Activated gamma-delta T cell treated with anti-CD3 and anti-CD28 coated beads, Interleukin-2, amount 50 U/mL, for 16 hours (primary cell): ENCODE data around the gene TNK1.
"Not testable (repeated sequence)": the region's sequence is repeated elsewhere in the genome, so short reads cannot be mapped to it uniquely, and the experiment has no call there.

Experiments
- DNase-seq: peaks from one replicate; pipeline ENCODE4 v3.0.0-alpha.2; 2020; ENCODE audit warnings: low read depth

TNK1 gene

DNA sequence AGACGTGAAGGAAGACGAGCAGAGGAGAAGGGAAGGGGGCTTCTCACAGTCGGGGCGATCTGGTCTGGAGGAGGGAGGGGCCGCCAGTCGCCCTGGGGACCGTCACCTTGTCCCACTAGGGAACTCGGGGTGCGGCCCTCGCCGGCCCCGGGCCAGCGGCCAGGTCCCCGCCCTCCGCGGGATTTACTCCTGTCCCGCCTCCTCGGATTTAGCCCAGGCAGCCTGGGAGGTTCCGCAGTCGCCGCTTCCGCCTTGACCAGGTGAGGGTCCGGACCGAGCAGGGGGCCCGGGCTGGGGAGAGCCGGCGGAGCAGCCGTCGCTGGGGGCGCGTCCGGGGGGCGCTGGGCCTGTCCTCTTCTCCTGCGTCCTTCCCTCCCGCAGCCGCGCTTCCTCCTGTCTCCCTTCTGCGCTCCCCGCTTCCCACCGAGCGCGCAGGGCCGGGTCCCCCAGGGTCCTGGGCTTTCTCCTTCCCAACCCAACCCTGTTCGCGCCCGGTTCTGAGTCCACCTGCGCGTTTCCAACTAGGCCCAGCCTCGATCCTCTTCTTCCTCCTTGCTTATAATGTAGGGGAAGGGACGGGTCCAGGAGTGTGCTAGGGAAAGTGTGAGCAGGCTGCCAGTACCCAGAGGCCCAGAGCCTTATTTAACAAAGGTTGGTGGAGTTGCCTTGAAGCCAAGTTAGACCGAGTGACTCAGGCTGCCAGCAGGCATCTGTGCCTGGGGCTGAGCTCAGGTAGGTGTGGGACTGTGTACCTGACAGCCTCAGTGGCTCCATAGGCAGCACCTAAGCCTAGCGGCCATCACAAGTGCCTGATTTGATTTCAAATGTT lies at the start of gene TNK1:
TSS of gene TNK1 (plus strand) at position 235 of the 829 bp plus-strand sequence. CDS start 1,838 bp downstream, outside the sequence.
- no peak for DNase-seq

DNA sequence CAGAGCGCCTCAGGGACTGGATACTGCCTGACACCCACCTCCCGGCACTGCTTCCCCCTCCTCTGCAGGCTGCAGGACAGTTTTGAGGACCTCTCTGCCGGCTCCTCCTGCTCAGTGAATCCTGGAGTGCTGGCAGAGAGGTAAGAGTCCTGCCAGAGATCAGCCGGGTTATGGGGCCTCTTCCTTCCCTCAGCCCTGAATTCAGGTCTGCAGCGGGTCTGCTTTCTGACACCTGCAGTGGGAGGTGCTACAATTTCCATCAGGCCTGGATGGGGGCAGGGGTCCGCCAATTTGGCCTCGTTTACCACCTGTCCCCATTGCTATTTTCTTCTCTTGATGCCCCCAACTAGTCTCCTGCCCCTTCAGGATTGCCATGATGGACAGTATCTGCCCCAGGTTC lies 48.8 kb upstream of the TNK1 start:
- no peak for DNase-seq

DNA sequence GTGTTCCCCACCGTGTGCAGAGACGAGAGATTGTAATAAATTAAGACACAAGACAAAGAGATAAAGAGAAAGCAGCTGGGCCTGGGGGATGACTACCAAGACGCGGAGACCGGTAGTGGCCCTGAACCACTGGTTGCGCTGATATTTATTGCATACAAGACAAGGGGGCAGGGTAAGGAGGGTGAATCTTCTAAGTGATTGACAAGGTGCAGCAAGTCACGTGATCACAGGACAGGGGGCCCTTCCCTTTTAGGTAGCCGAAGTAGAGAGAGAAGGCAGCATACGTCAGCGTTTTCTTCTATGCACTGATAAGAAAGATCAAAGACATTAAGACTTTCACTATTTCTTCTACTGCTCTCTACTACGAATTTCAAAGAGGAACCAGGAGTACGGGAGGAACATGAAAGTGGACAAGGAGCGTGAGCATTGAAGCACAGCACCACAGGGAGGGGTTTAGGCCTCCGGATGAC lies 48.3 kb upstream of the TNK1 start:
- DNase-seq = not testable (repeated sequence)

DNA sequence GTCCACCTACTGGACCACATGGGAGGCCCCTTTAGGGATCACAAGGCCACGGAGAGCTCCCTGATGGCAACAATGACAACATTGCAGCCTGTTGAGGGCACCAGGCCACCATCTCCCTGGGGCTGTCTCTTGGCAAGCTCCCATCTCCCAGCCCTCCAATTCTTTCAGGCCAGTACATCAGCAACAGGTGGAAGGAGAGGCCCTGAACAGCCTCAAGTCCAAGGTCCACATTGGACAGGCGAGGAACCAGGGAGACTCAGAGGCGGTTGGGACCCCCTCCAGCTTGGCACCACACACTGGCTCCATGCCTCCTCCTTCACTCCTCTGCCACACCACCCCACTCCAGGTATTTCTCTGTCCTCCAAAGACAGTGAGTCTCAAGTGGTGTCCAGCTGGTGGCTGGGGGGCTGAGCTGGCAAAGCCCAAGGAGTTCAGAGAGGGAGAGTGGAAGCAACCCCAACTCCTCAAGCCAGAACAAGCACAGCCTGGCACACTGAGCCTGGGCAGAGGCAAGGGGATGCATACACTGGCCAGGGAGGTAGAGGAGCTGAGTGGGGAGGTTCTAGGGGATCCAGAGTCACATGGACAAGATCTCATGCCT lies 45.9 kb upstream of the TNK1 start:
- DNase-seq = no peak

DNA sequence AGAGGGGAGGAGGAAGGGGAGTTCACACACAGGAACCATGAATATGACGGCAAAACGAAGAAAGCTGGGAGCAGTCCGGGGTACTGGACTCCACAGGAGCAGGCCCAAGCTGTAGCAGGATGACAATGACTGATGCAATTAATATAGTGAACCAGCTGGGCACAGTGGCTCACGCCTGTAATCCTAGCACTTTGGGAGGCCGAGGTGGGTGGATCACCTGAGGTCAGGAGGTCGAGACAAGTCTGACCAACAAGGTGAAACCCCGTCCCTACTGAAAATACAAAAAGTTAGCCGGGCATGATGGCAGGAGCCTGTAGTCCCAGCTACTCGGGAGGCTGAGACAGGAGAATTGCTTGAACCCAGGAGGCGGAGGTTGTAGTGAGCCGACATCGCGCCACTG lies 45.1 kb upstream of the TNK1 start:
- not testable (repeated sequence) for DNase-seq

DNA sequence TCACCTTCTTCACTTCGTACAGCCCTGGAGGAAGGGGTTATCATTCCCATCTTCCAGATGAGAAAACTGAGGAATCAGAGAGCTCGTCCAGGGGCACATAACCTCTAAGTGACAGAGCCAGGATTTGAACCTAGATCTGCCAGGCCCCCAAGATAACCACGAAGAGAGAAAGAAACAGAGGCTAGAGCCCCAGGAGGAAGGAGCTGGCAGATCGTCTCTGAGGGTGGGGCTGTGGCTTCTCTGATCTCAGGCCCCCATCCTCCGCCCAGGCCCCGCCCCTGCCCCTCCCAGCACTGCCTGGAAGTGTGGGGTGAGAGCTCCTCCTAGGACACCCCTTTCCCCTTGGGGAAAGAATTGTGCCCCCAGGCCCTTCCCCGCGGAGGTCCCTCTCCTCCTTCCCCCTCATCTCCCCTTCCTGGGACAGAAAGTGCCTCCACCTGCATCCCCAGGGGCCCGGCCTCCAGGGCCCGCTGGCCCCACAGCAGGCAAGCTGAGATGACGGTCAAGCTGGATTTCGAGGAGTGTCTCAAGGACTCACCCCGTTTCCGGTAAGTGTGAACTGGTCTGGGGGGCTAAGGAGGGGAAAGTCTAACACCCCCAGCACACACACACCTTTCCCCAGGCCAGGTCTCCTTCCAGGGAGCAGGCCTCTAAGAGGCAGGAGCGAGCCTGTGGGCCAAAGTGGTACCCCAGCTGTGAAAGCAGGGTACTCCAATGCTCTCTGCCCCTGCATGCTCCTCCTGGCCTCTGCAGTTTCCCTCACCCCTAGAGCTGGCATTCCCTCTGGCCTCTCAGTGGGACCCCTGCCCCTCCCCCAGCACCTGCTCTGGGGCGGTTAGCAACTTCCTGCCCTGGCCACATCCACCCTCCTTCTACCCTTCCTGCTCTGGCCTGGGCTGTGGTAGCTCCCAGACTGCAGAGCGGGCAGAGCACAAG lies 44.4 kb upstream of the TNK1 start, which contains the start of gene ACAP1:
TSS of gene ACAP1 (plus strand) at position 290 of the 936 bp plus-strand sequence. CDS start at position 496, 206 bp downstream.
- DNase-seq = peak; percentile 76

DNA sequence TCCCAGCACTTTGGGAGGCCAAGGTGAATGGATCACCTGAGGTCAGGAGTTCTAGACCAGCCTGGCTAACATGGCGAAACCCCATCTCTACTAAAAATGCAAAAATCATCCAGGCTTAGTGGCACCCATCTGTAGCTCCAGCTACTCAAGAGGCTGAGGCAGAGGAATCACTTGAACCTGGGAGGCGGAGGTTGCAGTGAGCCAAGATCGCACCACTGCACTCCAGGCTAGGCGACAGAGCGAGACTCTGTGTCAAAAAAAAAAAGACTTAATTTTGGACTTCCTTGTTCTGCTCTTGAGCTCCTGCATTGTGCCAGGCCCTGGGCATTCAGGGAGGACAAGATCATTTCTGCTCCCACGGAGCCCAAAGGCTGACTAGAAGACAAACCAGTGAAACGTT lies 43.3 kb upstream of the TNK1 start:
- not testable (repeated sequence) for DNase-seq

DNA sequence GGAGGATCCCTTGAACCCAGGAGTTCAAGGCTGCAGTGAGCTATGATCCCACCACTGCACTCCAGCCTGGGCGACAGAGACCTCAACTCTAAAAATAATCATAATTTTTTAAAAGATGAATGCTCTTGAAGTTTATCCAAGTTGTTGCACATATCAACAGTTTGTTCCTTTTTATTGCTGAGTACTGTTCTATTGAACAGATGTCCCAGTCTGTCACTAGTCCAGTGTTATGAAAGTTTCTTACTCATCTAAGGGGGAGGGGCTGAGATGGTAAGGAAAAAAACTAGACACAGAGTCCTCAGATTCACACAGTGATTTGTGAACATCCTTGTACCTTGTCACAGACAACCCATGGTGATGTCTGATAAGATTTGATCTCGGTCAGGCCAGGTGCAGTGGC lies 40.7 kb upstream of the TNK1 start:
- DNase-seq = no peak

DNA sequence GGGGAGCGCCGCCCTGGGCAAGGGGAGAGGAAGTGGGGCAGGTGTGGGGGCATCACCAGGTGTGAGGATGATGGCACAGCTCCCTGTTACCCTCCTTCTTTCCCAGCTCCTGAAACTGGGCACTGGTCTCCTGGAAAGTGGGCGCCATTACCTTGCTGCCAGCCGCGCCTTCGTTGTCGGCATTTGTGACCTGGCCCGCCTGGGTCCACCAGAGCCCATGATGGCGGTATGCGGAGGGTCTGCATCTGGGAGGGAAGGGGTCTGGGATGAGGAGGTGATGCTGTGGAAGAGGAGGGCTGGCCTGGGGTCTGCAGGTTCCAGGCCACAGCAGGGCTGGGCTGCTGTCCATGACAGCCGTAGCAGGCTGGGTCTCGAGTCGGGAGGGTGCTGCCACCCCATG lies 39.0 kb upstream of the TNK1 start:
- DNase-seq = no peak

DNA sequence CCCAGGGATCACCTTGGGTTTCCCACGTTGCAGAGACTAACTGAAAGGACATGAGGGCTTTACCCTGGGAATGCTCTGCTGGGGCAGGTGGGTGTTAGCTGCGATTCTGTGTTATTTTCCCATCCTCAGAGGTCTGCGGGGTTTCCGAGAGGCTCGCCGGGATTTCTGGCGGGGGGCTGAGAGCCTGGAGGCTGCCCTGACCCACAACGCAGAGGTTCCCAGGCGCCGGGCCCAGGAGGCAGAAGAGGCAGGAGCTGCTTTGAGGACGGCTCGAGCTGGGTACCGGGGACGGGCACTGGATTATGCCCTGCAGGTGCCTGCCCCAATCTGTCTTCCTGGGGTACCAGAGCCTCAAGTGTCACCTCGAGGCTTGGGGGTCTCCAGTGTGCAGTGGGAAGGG lies 37.6 kb upstream of the TNK1 start:
- no peak for DNase-seq

DNA sequence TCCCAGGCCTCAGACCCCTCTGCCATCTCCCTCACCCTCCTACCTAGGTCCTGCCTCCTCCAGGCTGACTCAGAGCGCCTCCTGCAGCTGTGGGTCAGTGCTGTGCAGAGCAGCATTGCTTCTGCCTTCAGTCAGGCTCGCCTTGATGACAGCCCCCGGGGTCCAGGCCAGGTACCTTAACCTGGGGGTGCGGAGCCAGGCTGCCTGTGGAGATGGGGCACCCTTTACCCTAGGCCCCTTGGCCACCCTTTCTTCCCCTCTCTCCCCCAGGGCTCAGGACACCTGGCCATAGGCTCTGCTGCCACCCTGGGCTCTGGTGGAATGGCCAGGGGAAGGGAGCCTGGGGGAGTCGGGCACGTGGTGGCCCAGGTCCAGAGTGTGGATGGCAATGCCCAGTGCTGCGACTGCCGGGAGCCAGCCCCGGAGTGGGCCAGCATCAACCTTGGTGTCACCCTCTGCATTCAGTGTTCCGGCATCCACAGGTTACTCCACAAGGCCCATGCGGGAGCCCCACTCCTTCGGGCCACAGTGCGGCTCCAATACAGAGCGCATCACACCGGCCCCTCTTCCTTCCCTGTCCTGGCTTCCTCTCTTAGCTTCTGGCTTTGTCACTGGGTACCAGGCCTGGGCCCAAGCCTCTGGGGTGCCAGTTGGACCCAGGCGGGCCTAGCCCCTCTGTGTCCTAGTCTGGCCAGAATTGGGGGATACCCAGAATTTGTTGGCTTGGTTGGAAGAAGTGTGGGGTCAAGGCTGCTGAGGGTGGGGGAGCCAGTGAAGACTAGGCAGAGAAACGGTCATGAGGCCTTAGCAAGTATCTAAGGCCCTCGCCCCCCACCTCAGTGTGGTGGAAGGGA lies 33.9 kb upstream of the TNK1 start:
- no peak for DNase-seq

DNA sequence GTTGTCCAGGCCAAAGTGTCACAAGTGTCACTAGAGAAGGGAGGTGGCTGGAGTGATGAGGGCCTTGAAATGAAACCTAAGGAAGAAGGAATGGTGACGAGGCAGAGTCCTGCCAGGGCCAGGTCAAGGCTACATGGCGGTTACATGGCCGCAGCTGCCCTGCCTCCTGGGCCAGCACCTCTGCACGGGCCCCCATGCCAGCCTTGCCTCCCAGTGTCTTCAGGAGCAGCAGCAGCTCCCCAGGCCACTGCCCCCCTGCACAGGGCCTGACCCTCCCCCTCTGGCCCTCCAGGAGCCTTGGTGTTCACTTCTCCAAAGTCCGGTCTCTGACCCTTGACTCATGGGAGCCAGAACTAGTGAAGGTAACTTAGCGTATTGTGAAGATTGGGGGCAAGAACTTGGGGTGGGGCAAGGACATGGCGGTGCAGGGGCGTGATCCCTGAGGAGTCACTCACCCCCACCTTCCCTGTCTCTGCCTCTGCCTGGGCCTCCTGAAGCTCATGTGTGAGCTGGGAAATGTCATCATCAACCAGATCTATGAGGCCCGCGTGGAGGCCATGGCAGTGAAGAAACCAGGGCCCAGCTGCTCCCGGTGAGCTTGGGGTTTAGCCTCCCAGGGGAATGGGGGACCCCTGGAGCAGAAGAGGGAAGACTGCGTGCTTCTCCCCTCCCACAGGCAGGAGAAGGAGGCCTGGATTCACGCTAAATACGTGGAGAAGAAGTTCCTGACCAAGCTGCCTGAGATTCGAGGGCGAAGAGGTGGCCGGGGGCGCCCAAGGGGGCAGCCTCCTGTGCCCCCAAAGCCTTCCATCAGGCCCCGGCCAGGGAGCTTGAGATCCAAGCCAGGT lies 33.0 kb upstream of the TNK1 start:
- DNase-seq = no peak

DNA sequence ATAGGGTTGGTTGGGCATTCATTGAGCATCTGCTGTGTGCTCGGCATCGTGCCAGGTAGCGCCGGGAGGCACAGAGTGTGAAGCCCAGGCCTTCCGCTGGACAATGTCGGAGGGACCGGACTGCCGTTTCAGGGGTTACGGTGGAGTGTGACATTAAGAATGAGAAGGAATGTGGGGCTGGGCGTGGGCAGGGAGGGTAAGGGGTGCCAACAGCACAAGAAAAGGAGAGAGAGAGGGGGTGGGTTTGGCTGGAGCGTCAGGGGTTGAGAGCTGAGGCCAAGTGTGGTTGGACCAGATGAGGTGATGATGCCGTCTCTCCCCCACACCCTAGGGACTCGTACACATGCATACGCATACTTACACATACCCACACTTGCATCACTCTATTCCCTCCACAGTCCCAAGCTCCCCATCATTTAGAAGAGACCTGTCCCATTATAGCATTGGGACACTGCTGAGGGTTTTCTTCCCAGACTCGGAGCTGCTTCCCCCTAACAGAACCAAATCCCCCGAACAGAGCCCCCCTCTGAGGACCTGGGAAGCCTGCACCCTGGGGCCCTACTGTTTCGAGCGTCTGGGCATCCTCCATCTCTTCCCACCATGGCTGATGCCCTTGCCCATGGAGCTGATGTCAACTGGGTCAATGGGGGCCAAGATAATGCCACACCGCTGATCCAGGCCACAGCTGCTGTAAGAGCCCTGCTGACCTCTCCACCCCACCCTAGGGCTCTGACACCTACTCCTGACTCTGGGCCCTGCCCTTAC lies 32.2 kb upstream of the TNK1 start:
- no peak for DNase-seq

DNA sequence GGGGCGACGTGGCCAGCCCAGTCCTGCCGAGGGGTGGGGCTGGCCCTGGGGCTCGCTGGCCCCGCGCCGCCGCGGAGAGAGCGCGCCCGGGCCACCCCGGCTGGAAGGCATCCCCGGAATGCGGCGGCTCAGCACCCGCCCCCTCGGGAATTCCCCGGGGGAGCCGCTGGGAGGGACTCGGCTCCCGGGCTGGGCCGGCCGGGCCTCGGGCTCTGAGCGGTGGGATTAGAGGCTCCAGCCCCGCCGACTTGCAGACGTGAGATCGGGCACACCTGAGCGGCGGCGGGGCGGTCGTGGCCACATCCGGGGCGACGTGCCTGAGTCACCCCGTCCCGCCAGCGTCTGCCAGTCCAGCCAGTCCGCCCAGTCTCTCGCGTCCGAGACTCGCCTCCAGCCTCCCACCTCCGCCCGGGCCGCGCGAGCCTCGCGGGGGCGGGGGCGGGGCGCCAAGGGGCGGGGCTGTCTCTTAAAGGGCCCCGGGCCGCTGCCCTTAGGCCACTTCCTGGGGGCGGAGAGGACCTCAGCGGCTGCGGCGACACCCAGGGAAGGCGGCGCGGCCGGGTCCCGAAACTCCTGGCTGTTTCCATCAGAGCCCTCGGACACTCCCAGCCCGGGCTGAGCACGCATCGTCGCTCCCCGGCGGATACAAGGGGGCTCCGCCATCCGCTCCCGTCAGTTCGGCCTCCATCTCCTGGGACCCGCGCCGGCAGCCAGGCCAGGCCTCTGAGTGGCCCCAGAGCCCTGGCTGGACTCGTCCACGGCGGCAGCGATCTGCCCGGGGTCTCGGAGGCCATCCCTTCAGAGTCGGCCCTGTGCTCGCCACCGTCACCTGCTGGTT lies 29.0 kb upstream of the TNK1 start, which contains the start of gene KCTD11:
TSS of gene KCTD11 (plus strand) at position 498 of the 838 bp plus-strand sequence.
- peak; percentile 67 for DNase-seq

DNA sequence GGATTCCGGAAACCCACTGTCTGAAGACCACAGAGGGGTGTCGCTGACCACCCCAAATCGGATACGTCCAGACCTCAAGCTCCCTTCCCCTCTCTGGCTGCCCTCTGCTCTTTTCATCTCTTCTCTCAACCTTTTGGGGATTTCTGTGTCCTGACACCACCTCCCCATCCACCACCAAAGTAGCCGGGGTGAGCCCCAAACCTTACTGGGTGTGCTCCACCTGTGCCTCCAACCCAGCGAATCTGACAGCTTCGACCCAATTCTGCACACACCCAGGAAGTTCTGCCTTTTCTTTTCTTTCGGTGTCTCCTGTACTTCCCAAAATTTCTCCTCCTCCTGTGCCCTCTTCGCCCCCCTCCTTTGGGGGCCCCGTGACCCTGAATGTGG lies 28.4 kb upstream of the TNK1 start:
- no peak for DNase-seq

DNA sequence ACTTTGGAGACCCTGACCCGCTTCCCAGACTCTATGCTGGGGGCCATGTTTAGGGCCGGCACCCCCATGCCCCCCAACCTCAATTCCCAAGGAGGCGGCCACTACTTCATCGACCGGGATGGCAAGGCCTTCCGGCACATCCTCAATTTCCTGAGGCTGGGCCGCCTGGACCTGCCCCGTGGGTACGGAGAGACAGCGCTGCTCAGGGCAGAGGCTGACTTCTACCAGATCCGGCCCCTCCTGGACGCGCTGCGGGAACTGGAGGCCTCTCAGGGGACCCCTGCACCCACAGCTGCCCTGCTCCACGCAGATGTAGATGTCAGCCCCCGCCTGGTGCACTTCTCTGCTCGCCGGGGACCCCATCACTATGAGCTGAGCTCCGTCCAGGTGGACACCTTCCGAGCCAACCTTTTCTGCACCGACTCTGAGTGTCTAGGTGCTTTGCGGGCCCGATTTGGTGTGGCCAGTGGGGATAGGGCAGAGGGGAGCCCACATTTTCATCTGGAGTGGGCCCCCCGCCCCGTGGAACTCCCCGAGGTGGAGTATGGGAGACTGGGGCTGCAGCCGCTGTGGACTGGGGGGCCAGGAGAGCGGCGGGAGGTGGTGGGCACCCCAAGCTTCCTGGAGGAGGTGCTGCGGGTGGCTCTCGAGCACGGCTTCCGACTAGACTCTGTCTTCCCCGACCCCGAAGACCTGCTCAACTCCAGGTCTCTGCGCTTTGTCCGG lies 27.8 kb upstream of the TNK1 start:
- no peak for DNase-seq

DNA sequence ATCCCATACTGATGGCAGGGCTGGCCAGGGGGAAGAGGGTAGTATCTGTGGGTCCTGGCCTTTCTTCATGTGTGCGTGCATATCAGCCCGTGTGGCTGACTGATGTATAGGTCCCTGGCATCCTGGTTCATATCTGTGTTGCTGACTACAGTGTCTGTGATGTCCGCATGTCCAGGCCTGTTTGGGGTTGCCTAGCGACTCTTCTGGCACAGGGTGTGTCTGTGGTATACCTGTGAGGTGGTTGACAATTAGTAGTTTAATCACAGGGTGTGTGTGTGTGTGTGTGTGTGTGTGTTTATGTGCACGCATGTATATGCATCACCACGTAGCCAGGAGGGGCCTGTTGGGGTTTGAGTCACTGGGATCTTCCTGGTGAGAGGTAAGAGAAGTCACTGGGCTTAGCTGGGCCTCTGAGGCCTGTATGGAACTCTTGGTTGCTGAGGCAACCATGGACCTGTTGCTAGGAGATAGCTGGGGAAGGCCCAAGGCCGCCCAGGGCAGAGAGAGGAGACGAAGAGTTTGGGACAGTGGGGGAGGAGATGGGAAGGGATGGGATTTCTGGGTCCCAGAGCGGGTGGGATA lies 26.5 kb upstream of the TNK1 start:
- no peak for DNase-seq

DNA sequence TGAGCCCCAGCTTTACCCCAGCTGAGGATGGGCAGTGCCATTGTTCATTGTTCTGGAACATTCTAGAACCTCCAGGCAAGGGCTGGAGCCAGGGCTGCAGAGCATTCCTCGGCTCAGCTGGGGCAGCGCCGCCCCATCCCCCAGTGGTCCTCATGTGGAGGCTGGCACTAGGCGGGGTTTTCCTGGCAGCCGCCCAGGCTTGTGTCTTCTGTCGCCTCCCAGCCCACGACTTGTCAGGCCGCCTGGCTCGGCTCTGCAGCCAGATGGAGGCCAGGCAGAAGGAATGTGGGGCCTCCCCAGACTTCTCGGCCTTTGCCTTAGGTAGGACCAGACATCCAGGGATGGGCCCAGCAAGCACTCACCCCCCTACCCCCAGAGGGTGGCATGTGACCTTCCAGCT lies 25.8 kb upstream of the TNK1 start, which contains the start of gene TMEM95:
TSS of gene TMEM95 (plus strand) at position 104 of the 400 bp plus-strand sequence. CDS start at position 153, 49 bp downstream.
- no peak for DNase-seq
